Non-pigmented ciliary epithelial cell (primary cell): ENCODE results near the gene C5orf63.
A peak's percentile ranks its signal among the peaks of the same experiment; 100 is the strongest.
"Not testable (repeated sequence)": the region's sequence is repeated elsewhere in the genome, so short reads cannot be mapped to it uniquely, and the experiment has no call there.

Experiments used
- DNase-seq: peaks from one replicate; pipeline ENCODE4 v3.0.0-alpha.2; 2010; ENCODE audit warnings: low read depth

The C5orf63 gene

DNA sequence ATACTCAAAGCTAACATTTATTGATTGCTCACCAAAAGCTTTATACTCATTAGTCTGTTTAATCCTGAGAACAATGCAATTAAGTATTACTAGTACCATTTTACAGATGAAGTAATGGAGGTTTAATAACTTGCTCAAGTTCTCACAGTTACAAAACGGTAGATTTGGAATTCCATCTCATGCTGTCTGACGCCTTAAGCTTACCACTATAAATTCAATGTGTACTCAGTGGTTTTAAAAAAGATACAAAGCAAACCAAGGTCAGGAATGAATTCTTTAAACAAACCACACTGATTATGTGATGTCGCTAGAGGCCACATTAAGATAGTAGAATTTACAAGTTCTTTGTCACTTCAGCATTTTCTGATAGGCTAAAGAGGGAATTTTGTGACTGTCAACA lies 1.2 kb upstream of the C5orf63 start:
- DNase-seq: no peak

DNA sequence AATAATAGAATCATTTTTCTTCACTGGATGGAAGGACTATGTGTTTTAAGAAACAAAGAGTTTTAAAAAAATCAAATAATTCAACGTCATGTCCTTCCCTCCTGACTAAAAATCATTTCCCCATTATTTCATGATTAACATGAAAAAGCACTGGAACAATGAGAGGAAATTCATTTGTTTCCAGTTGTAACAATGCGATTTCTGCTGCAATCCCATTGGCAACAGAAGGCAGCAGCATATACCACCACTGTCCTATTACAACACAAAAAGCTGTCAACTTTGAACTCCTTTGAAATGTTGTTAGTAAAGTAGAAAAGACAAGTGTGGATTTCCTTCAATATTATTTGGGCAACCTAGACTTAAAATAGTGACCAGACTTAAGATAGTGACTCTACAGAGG lies 3.1 kb downstream of the C5orf63 start:
- DNase-seq: no peak

GRCh38 chr5:127068493-127069214 lies 4.6 kb downstream of the C5orf63 start:
- DNase-seq: peak; percentile 61

GRCh38 chr5:127066721-127067120 lies 6.6 kb downstream of the C5orf63 start:
- DNase-seq: no peak

DNA sequence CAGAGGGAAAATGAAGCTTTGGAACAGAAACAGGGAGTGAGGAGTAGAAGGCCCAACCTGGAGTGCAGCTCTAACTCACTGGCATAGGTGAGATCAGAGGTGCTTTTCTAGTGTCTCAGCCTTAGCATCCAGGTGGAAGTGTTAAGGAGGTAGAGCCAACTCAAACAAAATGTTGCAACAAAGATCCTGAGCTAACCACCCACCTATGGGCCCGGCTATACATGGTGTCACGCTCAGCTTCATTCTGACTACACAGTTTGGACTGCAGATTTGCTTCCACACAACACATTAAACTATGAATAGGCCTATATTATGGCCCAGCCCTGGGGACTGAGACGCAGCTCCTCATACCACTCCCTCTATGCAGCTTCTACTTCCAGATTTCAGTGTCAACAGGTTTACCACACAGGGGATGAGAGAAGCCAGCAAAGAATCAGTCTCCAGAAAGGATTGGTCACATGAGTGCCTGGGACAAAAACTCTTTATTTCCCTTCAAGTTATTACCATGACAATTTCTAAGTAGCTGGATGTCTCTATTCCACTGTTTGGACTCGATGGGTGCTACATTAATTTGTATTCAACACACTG lies 9.0 kb downstream of the C5orf63 start:
- DNase-seq: no peak

GRCh38 chr5:127063257-127063913 lies 9.9 kb downstream of the C5orf63 start:
- no peak for DNase-seq

- no peak for DNase-seq
These were observed 11.3 kb downstream of the C5orf63 start for GRCh38 chr5:127061956-127062355.

- DNase-seq: no peak
These were observed 11.8 kb downstream of the C5orf63 start for GRCh38 chr5:127061537-127061936.

- DNase-seq: no peak
These were observed 12.8 kb downstream of the C5orf63 start for GRCh38 chr5:127060470-127060985.

DNA sequence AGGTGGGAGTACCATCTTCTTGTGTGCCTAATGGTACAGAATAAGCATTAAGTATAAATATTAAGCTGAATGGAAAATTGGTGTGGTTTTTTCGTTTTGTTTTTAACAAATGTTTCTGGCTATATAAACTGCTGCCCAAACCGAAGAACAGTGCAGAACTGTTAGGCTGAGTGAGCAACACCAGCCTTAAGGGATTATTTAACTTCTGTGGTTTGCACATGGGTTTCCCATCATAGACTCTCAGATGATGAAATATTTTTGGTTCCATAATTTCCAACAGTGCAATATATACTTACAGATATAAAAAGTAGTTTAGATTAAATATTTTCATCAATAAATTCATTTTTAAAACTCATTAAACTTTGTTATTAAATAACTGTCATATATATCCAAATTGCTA lies 16.4 kb downstream of the C5orf63 start:
- DNase-seq: no peak

GRCh38 chr5:127055880-127056653 lies 17.2 kb downstream of the C5orf63 start:
- no peak for DNase-seq

DNA sequence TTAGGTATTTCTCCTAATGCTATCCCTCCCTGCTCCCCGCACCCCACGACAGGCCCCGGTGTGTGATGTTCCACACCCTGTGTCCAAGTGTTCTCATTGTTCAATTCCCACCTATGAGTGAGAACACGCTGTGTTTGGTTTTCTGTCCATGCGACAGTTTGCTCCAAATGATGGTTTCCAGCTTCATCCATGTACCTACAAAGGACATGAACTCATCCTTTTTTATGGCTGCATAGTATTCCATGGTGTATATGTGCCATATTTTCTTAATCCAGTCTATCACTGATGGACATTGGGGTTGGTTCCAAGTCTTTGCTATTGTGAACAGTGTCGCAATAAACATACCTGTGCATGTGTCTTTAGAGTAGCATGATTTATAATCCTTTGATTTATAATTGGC lies 19.8 kb downstream of the C5orf63 start:
- not testable (repeated sequence) for DNase-seq

DNA sequence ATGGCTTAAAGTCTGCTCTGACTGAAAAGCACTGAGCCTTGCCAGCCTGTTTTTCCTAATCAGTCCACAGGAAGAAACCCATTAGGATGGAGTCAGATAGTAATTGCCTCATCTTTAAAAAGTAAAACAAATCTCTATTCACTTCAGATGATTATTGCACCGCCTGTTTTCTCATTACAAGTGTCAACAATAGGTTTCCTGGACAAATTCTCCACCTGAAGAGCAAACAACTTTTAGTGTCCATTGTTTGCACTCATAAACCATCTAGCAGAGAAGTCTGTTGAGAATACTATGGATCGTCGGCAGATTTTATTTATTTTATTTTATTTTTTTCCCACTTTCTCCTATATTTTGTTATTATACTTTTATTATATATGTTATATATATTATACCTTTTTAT lies 20.3 kb downstream of the C5orf63 start:
- no peak for DNase-seq

- DNase-seq: no peak
These were observed 21.7 kb downstream of the C5orf63 start for GRCh38 chr5:127051591-127051990.

DNA sequence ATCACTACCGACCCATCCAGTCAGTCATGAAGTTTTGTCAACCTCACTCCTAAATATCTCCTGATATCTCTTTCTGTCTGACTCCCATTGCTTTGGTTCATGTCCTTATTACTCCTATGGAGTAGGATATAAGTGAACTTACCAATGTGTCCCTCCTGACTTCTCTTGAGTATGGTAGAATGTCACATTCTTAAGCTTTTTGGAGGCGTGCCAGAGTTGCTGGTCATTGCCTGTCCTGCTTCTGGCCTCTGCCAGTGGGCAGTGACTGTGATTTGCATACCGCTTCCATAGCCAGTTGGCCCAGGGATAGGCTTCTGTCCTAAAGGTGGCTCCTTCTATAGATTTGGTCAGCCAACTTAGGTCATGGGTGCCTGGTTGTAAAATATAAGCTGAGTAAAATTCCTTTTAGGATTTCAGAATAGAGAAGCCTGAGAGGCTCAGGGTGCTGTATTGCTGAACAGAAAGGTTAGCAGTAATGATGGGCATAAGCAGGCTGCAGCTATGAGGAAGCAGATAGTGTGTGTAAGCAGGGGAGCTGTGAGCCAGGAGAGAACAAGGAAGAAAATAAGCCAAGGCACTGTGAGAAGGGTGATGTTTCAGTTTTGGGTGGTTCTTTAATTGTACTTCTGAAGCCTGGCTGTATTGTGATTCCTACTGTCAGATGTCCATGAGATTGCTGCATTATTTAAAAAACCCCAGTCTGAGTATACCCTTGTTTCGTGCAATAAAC lies 26.8 kb downstream of the C5orf63 start:
- DNase-seq: no peak

DNA sequence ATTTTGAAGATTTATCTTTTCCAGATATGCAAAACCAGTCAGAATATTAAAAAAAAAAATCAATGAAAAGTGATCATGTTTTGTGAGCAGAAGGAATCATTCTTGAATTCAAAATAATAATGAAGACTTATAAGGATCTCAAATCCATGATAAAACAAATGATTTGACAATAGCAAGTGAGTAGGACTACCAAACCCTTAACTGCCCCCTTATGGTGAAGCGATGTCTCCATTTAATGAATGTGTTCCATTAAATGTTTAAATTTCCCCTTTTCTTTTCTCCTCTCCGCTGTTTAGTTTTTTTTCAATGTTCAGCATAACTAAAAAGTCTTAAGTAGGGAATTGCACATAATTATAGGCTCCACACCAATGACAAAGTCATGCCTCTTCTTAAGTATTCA lies 30.7 kb downstream of the C5orf63 start:
- no peak for DNase-seq

- DNase-seq: no peak
These were observed 31.7 kb downstream of the C5orf63 start for GRCh38 chr5:127041571-127041970.

DNA sequence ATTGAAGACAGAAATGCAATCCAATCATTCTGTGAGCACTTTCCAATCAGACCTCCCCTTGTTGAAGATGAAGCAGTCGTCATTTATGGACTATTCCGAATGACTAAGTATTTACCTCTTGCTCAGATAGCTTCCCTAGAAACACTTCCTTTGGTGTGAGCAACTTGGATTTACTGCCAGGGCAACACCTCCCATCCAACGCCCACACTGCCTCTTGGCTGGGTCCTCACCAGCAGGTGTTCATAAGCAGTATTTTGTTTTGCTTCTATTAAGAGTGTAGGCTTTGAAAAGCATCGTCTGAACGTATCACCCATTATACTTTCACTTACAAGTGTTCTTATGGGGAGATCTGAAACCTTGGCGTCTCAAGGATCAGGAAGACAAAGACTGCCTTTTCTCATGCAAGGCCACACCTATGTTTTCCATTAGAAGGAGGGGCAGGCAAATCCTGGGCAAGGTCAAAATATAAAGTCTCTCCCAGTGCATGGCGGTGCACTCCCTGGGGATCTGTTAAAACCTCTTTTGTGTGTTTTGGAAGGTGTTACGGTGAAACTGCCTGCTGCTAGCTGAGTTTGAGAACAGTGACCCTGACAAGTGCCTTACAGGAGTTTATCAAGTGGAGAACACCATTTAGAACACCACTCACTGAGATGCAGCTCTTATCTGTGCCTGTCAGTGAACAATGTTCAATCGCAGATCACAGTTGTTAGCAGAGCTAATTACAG lies 32.3 kb downstream of the C5orf63 start:
- peak; percentile 44 for DNase-seq

GRCh38 chr5:127038550-127038949 lies 34.8 kb downstream of the C5orf63 start:
- no peak for DNase-seq

DNA sequence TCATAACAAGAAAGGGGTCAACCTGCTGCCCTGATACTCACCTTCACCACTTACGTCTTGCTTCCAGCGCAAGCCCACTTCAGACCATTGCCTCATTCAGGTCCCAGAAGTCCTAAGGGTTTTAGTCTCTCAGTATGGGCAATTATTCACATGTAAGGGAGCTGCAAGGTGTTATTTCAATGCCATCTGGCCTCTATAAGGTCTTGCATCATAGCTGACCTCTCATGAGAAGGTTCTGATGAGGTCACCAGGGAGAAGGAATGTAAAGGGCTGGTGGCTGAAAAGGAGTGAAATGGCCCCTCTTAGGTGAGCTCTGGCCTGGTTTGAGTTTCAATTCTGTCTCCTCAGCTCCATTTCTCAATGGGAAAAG lies 41.5 kb downstream of the C5orf63 start:
- DNase-seq: no peak
